ENCODE results near the gene POM121L2. TPM values are rescaled to one million over a fixed set of nuclear protein-coding genes. Genes with fewer than 3 reads are reported as not detected.

Gene POM121L2
- total RNA-seq, 2 experiments from 2014 or later = not detected

DNA sequence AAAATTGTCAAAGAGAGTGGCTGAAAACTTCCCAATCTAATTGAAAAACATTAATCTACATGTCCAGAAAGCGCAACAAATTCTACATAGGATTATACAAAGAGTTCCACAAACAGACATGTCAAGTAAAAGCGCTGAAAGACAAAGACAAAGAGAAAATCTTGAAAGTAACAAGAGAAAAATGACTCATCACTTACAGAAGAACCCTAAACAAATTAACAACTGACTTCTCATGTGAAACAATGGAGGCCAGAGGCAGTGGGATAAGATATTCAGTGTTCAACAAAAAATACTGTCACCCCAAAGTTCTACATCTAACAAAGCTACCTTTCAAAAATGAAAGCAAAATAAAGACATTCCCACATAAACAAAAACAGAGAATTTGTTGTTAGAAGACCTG is 2.0 kb upstream of the POM121L2 start:
- H3K4me1 Mint-ChIP-seq (ENCODE audit: low read depth) = peaks cover 14% of the 10 kb centered on the region
- no peaks in the 10 kb centered on the region for H3K36me3 Mint-ChIP-seq (ENCODE audit: low read depth)
- ChIA-PET POLR2A (no interaction called here), CTCF (interaction anchor here (0.8 to 1.2 kb wide), 3 partner anchors 295 to 482 kb away, joined by 3 read pairs; no protein-coding TSS in a partner anchor)
- ATAC-seq (no peak), DNase-seq (no peak)
- no peaks in the 10 kb centered on the region for H3K9me3 Mint-ChIP-seq (ENCODE audit: insufficient read depth)
- H3K27ac Mint-ChIP-seq = no peak overlapping the region
- peaks cover 64% of the 10 kb centered on the region for H3K27me3 Mint-ChIP-seq (ENCODE audit: low read depth)
- no peak overlapping the region for H3K4me3 Mint-ChIP-seq

- H3K27me3 Mint-ChIP-seq (ENCODE audit: low read depth) = peaks cover 65% of the 10 kb centered on the region
- ChIA-PET POLR2A (interaction anchor here (0.7 to 1.2 kb wide), 2 partner anchors 243 to 495 kb away, joined by 3 read pairs; a partner anchor contains a TSS), CTCF (interaction anchor here (0.7 to 1.9 kb wide), 30 partner anchors 9 to 497 kb away, joined by 3 to 11 read pairs (median 4); a partner anchor contains a TSS)
- no peaks in the 10 kb centered on the region for H3K36me3 Mint-ChIP-seq (ENCODE audit: low read depth)
- DNase-seq (no peak), ATAC-seq (no peak)
- no peak overlapping the region for H3K27ac Mint-ChIP-seq
- no peaks in the 10 kb centered on the region for H3K9me3 Mint-ChIP-seq (ENCODE audit: insufficient read depth)
- peak overlapping the region; percentile 77 for H3K4me3 Mint-ChIP-seq
- H3K4me1 Mint-ChIP-seq (ENCODE audit: low read depth) = peaks cover 14% of the 10 kb centered on the region
Measured at GRCh38 chr6:27312950-27313271, 838 bp upstream of the POM121L2 start.

- Mint-ChIP-seq H3K36me3 (ENCODE audit: low read depth) (no peaks in the 10 kb centered on the region), H3K9me3 (ENCODE audit: insufficient read depth) (no peaks in the 10 kb centered on the region), H3K27me3 (ENCODE audit: low read depth) (peaks cover 62% of the 10 kb centered on the region), H3K27ac (no peak overlapping the region), H3K4me1 (ENCODE audit: low read depth) (peaks cover 14% of the 10 kb centered on the region), H3K4me3 (peak overlapping the region; percentile 77)
- POLR2A ChIA-PET = interaction anchor here (1.2 kb wide), 1 partner anchor 496 kb away, joined by 3 read pairs; a partner anchor contains a TSS
- ATAC-seq (no peak), DNase-seq (no peak)
- CTCF ChIA-PET = interaction anchor here (0.8 to 1.9 kb wide), 18 partner anchors 9 to 498 kb away, joined by 3 to 11 read pairs (median 4); a partner anchor contains a TSS
Measured at GRCh38 chr6:27311806-27312145, 297 bp downstream of the POM121L2 start.

GRCh38 chr6:27303613-27304272 is 8.3 kb downstream of the POM121L2 start:
- POLR2A ChIA-PET = no interaction called here
- H3K27ac Mint-ChIP-seq = no peak overlapping the region

GRCh38 chr6:27297857-27298730 is 14.0 kb downstream of the POM121L2 start:
- Mint-ChIP-seq H3K27ac (peak overlapping the region; percentile 75), H3K27me3 (ENCODE audit: low read depth) (peaks cover 71% of the 10 kb centered on the region), H3K4me1 (ENCODE audit: low read depth) (peaks cover 7% of the 10 kb centered on the region), H3K4me3 (peak overlapping the region; percentile 26), H3K36me3 (ENCODE audit: low read depth) (peaks cover 10% of the 10 kb centered on the region), H3K9me3 (ENCODE audit: insufficient read depth) (peaks cover 3% of the 10 kb centered on the region)
- DNase-seq = no peak
- ChIA-PET CTCF (no interaction called here), POLR2A (no interaction called here)
- ATAC-seq = no peak

More at GRCh38 chr6:27303613-27304272, 8.3 kb downstream of the POM121L2 start:
- CTCF ChIA-PET = interaction anchor here (1.5 kb wide), 1 partner anchor 9 kb away, joined by 10 read pairs; no protein-coding TSS in a partner anchor
- Mint-ChIP-seq H3K27me3 (ENCODE audit: low read depth) (peaks cover 53% of the 10 kb centered on the region), H3K4me1 (ENCODE audit: low read depth) (no peaks in the 10 kb centered on the region), H3K36me3 (ENCODE audit: low read depth) (no peaks in the 10 kb centered on the region), H3K4me3 (no peak overlapping the region), H3K9me3 (ENCODE audit: insufficient read depth) (peaks cover 3% of the 10 kb centered on the region)
- ATAC-seq = no peak
- no peak for DNase-seq

DNA sequence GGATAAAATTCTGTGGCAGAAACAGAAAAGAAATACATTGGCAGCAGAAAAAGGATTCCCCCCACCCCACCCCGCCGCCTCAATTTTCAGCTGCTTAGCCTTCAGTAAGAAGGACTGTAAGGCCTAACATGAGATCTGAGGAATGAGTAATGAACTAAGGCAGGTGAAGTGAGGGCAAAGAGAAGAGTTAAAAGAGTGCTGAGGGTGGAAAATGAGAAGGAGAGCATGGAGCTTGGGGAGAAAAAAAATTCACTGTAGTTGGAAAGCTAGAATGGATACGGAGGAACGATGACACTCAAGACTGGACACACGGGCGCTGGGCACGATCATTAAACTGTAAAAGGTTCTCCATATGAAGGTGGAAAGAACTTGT is 14.6 kb downstream of the POM121L2 start:
- Mint-ChIP-seq H3K27ac (peak overlapping the region; percentile 75), H3K27me3 (ENCODE audit: low read depth) (peaks cover 66% of the 10 kb centered on the region), H3K4me1 (ENCODE audit: low read depth) (peaks cover 7% of the 10 kb centered on the region), H3K9me3 (ENCODE audit: insufficient read depth) (peaks cover 3% of the 10 kb centered on the region), H3K4me3 (peak overlapping the region; percentile 26), H3K36me3 (ENCODE audit: low read depth) (peaks cover 10% of the 10 kb centered on the region)
- ATAC-seq (no peak), DNase-seq (no peak)
- ChIA-PET POLR2A (no interaction called here), CTCF (no interaction called here)

GRCh38 chr6:27296106-27296783 is 15.8 kb downstream of the POM121L2 start:
- Mint-ChIP-seq H3K36me3 (ENCODE audit: low read depth) (peaks cover 13% of the 10 kb centered on the region), H3K27me3 (ENCODE audit: low read depth) (peaks cover 69% of the 10 kb centered on the region), H3K4me1 (ENCODE audit: low read depth) (peaks cover 7% of the 10 kb centered on the region), H3K27ac (peak overlapping the region; percentile 22), H3K9me3 (ENCODE audit: insufficient read depth) (peaks cover 7% of the 10 kb centered on the region), H3K4me3 (no peak overlapping the region)
- ATAC-seq (no peak), DNase-seq (no peak)
- CTCF ChIA-PET = interaction anchor here (0.9 to 1.0 kb wide), 2 partner anchors 13 to 16 kb away, joined by 3 to 5 read pairs; partner anchors contain the start of gene POM121L2
- POLR2A ChIA-PET = interaction anchor here (0.5 to 0.9 kb wide), 2 partner anchors 9 to 242 kb away, joined by 6 to 7 read pairs; no protein-coding TSS in a partner anchor

DNA sequence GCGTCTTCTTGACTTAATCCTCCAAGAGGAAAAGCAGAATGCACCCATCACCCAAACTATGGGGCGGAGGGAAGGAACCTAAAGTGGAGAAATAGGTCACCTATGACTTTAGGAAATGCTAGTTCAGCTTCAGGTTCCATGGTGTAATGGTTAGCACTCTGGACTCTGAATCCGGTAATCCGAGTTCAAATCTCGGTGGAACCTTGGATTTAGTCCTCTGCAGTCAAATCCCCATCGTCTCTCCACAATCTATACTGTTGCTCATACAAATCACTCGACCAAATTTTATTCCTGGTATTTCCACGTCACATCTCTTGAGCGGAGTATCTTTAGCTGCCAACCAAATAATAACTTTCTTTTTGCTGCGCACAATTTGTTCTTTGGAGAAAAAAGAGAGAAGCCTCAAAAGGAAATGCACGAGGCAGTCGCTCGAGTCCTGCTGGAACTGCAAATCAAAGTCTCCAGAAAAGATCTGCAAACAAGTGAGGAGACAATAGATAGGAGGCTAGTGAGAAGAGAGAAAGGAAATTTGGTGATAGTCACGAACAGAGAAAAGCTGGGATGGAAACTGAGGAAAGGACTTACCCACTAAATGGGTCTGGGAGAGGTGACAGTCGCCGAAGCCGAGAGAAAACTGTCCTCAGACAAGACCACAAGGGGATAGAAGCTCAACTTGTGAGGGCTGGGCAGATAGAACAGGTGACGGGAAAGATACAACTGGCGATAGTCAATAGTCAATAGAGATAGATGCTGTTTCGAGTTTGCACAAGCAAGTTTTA is 16.6 kb downstream of the POM121L2 start:
- peaks cover 13% of the 10 kb centered on the region for H3K9me3 Mint-ChIP-seq (ENCODE audit: insufficient read depth)
- no peak for DNase-seq
- H3K4me1 Mint-ChIP-seq (ENCODE audit: low read depth) = peaks cover 10% of the 10 kb centered on the region
- H3K4me3 Mint-ChIP-seq = no peak overlapping the region
- H3K36me3 Mint-ChIP-seq (ENCODE audit: low read depth) = peaks cover 16% of the 10 kb centered on the region
- ATAC-seq = no peak
- H3K27me3 Mint-ChIP-seq (ENCODE audit: low read depth) = peaks cover 73% of the 10 kb centered on the region
- CTCF ChIA-PET = interaction anchor here (1.0 kb wide), 1 partner anchor 17 kb away, joined by 5 read pairs; the partner anchor contains the start of gene POM121L2
- POLR2A ChIA-PET = interaction anchor here (0.5 to 0.9 kb wide), 2 partner anchors 10 to 243 kb away, joined by 6 to 7 read pairs; no protein-coding TSS in a partner anchor
- H3K27ac Mint-ChIP-seq = peak overlapping the region; percentile 4

DNA sequence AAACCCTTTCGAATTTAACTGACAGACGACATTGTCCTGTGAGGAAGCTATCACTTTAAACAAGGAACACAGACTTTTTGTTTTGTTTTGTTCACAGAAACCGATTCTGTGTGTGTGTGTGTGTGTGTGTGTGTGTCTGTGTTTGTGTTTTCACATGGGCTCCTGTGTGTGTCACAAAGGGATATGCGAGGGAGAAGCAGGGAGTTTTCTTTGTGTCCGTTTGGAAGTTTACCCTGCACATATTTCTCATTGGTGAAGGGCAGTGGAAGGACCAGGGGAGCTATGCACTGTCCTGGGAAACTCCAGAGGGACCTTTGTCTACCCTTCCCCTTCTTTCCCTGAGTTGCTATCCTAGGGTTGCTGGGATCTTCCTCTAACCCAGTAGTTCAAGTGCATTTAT is 17.7 kb downstream of the POM121L2 start:
- DNase-seq (no peak), ATAC-seq (no peak)
- POLR2A ChIA-PET = no interaction called here
- no peak overlapping the region for H3K4me3 Mint-ChIP-seq
- H3K36me3 Mint-ChIP-seq (ENCODE audit: low read depth) = peaks cover 21% of the 10 kb centered on the region
- peaks cover 18% of the 10 kb centered on the region for H3K9me3 Mint-ChIP-seq (ENCODE audit: insufficient read depth)
- peaks cover 78% of the 10 kb centered on the region for H3K27me3 Mint-ChIP-seq (ENCODE audit: low read depth)
- CTCF ChIA-PET = no interaction called here
- peaks cover 17% of the 10 kb centered on the region for H3K4me1 Mint-ChIP-seq (ENCODE audit: low read depth)
- no peak overlapping the region for H3K27ac Mint-ChIP-seq

DNA sequence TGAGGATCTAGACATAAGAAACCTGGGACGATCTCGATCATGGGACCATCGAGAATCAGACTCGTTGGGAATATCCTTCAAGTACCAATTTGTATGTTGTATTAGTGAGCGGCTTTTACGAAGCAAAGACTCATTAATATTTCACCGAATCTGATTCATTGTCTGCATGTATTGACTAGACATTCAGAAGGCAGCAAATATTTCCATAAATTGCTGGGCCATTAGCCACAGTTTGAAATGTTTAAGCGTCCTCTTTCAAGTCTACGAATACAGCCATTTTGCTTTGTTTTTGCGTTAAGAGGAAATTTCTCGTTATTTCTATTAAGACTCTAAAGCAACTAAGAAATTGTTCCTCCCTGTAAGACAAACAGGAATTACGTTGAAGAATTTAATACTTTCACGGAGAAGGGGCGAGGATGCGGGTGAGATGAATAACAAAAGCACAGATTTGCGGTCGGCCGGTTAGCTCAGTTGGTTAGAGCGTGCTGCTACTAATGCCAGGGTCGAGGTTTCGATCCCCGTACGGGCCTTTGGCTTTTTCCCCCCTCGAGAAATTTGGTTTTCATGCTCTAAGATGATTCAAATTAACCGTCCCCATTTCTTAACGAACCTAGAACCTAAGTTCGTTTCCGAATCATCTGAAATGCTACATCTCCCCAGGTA is 18.5 kb downstream of the POM121L2 start:
- H3K27me3 Mint-ChIP-seq (ENCODE audit: low read depth) = peaks cover 84% of the 10 kb centered on the region
- H3K9me3 Mint-ChIP-seq (ENCODE audit: insufficient read depth) = peaks cover 16% of the 10 kb centered on the region
- CTCF ChIA-PET = no interaction called here
- peaks cover 18% of the 10 kb centered on the region for H3K4me1 Mint-ChIP-seq (ENCODE audit: low read depth)
- peaks cover 23% of the 10 kb centered on the region for H3K36me3 Mint-ChIP-seq (ENCODE audit: low read depth)
- no peak for DNase-seq
- H3K4me3 Mint-ChIP-seq = no peak overlapping the region
- no peak for ATAC-seq
- POLR2A ChIA-PET = no interaction called here
- no peak overlapping the region for H3K27ac Mint-ChIP-seq

DNA sequence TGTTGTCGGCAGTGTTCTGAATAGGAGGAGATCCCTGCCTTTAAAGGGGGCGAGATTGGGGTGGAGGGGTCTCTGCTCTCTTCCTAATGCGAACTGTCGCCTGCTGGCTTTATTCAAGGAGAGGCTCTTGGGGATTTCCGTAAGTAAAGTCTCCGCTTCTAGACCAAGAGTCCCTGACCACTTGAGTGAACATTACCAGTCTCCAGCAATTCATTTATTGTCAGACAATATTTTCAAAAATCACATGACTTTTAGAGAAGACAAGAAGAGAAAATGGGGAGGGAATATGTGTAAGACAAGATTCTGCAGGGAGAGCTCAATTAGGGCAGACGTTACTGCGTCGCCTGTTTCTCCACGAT is 21.2 kb downstream of the POM121L2 start:
- CTCF ChIA-PET = interaction anchor here (1.0 kb wide), 1 partner anchor 17 kb away, joined by 3 read pairs; no protein-coding TSS in a partner anchor

More for the DNA sequence above, 21.2 kb downstream of the POM121L2 start:
- Mint-ChIP-seq H3K27ac (no peak overlapping the region), H3K9me3 (ENCODE audit: insufficient read depth) (peaks cover 19% of the 10 kb centered on the region), H3K4me1 (ENCODE audit: low read depth) (peaks cover 27% of the 10 kb centered on the region), H3K4me3 (peak overlapping the region; percentile 38), H3K27me3 (ENCODE audit: low read depth) (peaks cover 78% of the 10 kb centered on the region), H3K36me3 (ENCODE audit: low read depth) (peaks cover 18% of the 10 kb centered on the region)
- POLR2A ChIA-PET = no interaction called here
- ATAC-seq (no peak), DNase-seq (no peak)
